ENCODE measurements around the gene TSPAN32.

TSPAN32 gene

GRCh38 chr11:2366276-2366675 lies 64.5 kb downstream of the TSPAN32 start:
- no peak for DNase-seq (ENCODE audit: low read depth)

GRCh38 chr11:2366733-2367132 lies 64.9 kb downstream of the TSPAN32 start:
- DNase-seq (ENCODE audit: low read depth), result no peak

- no peak for DNase-seq (ENCODE audit: low read depth)
These were observed 65.7 kb downstream of the TSPAN32 start for GRCh38 chr11:2367266-2368160.

Data from GM04504 (cell line).